GM21360 (cell line): ENCODE results near the gene ERG.

ENCODE experiments used
- ATAC-seq: cut with Tn5 transposase; IDR thresholded peaks from one replicate; pipeline ENCODE4 v1.9.1; 2021; ENCODE audit warnings: mild to moderate bottlenecking, moderate library complexity; ENCODE audit not compliant: unreplicated experiment

Gene ERG

DNA sequence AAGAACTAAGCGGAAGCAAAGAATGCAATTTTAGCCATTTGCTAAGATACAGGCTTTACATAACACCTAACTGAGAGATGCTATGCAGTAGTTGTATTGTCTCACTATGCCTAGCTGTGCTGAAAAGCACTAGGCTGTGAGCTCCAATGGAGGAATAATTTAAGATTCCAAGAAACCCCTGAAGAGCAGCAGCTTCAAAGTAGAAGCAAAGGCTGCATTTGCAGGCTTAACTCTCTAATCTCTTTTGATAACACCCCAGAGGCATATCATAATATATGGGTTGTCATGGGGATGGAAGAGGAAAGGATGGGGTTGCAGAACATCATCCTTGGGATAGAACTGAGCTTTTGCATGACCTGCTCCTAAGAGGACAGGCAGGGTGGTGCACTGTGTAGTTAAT is 102.0 kb downstream of the ERG start:
- ATAC-seq, result no peak

GRCh38 chr21:38395581-38395980 is 102.7 kb downstream of the ERG start:
- no peak for ATAC-seq

GRCh38 chr21:38392661-38393060 is 105.6 kb downstream of the ERG start:
- ATAC-seq, result no peak

DNA sequence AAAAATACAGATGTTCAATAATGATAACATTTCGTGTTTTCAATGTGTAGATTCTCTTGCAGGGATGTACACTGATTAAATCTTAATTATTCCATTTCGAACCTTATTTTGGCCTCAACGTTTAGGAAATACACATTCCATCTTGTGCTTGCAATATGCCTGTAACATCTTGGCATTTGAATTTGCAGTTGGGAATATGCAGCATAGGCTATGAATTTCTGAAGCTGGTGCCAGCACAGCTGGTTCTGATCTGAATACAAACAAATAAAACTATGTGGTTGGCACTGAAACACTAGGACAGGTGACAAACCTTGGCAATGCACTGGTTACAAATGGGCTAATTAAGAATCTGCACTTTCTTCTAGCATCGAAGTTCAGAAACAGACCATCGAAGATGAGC is 108.4 kb downstream of the ERG start:
- ATAC-seq, result no peak

DNA sequence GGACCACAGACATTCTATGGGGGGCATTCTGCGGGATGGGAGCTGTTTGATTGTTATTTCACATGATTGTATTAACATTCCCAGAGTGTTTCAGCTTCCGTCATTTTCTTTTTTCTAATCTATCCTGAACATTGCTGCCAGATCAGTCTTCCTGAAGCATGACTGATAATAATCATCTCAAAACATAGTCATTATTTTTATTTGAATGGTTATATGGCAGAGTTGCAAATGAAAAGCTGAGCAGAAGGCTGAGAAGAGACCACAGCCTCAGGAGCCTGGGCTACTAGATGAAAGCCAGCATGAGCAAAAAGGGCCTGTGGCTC is 109.0 kb downstream of the ERG start:
- ATAC-seq, result no peak

- ATAC-seq, result no peak
Measured at GRCh38 chr21:38388647-38389353, 109.5 kb downstream of the ERG start.

DNA sequence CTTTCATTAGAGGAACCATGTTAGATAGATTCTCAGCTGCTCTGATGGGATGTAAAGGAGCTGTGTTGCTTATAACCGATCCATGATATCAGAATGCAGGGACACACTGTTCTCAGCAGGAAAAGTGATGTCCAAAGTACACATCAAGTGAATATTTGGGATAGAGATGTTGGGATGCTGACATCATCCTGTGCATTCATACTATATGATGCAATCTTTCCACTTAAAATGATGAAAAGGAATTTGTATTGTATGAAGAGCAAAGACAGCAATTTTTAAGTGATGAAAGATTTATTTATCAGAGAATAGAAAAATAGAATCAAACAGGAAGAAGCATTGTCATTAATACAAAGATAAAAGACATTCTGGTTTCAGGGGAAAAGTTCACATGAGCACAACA is 110.1 kb downstream of the ERG start:
- no peak for ATAC-seq

DNA sequence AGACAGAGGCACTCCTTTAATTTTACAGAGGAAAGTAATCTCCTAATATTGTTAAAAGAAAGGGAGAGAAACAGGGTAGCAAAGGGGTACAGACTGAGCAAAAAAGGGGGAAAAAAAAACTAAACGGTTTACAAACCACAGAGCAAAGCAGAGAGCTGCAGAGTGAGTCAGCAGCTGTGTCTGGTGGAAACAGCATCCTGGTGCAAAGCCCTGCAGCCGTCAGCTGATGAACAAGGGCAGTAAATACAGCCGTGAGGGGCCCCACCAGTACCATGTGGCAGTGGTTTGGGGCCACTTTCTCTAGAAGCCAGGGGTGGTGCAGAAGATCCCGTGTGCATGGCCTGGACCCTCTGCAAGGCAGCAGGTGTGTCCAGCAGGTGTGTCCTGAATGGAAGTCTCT is 111.3 kb downstream of the ERG start:
- no peak for ATAC-seq

- no peak for ATAC-seq
Measured at GRCh38 chr21:38385427-38386175, 112.7 kb downstream of the ERG start.

DNA sequence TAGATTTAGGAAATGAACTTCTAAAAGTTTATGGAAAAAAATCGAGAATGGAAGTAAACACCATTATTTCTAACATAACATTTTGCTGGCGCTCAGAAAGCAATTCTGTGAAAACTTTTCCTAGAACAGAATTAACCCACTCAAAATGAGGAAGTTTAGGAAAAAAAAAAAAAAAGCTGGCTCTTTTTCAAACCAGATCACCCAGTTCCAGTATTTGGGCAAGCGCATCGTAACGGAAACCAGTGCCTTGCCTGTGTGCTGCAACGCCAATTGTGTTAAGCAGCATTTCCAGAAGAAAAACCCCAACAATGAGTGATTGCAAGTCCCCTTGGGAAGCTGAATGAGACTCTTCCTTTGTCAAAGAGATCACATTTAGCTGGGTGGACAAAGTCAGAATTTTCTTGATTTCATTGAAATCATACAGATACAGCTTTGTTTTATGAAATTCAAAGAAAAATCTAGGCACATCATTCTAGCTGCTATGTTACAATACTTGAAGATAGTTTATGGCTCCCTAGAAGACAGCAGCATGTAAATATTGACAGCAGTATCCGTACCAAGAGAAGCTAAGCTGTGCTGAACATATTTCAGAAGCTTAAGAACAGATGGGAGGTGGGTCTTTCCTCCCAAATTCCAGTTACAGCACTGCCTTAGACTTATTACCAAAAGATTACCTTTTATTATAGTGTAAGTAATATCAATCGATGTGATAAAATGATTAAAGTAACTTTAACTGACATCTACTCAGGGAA is 113.4 kb downstream of the ERG start:
- no peak for ATAC-seq

DNA sequence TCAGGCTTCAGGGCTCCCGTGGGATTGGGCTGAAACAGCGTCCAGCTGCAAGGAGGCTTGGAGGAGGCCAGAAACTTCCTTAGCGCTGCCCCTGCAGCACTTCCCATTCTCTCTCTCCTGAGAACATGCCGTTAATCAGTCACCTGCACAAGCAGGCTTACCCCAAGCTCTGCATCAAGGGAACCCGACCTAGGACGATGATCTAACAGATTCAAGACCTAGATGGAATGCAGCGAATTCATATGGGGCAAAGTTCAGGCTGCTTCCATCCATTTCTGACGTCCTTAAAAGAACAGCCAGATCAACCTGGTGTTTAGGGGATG is 114.1 kb downstream of the ERG start:
- no peak for ATAC-seq

DNA sequence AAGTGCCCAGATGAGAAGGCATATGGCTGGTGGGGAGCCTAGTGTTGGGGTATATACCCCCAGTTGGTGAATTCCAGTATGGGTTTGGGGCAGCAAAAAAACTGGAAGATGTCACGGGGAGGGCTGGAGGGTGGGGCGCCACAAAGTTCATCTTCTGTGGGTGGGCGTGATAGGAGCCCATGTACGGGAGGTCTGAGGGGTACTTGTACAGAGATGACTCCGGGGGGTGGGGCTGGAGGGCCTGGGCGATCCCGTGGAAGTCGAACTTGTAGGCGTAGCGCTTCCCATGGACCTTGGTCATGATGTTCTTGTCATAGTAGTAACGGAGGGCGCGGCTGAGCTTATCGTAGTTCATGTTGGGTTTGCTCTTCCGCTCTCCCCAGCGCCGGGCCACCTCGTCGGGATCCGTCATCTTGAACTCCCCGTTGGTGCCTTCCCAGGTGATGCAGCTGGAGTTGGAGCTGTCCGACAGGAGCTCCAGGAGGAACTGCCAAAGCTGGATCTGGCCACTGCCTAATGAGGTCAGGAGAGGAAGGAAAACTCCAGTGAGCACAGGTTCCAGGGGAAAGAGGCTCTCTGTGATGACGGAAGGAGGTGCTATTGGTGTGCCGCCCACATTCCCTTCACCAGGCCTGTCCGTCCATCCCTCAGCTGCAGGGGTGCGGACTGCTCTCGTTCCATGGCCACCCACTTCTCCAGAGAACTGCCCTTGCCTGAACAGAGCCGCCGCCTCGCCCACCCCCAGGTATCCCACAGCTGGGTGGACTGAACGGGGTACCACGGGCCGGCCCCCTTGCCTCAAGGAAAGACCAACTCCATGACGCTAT is 114.7 kb downstream of the ERG start:
- no peak for ATAC-seq

- no peak for ATAC-seq
Measured at GRCh38 chr21:38380481-38381137, 117.7 kb downstream of the ERG start.

GRCh38 chr21:38379147-38379546 is 119.1 kb downstream of the ERG start:
- no peak for ATAC-seq

DNA sequence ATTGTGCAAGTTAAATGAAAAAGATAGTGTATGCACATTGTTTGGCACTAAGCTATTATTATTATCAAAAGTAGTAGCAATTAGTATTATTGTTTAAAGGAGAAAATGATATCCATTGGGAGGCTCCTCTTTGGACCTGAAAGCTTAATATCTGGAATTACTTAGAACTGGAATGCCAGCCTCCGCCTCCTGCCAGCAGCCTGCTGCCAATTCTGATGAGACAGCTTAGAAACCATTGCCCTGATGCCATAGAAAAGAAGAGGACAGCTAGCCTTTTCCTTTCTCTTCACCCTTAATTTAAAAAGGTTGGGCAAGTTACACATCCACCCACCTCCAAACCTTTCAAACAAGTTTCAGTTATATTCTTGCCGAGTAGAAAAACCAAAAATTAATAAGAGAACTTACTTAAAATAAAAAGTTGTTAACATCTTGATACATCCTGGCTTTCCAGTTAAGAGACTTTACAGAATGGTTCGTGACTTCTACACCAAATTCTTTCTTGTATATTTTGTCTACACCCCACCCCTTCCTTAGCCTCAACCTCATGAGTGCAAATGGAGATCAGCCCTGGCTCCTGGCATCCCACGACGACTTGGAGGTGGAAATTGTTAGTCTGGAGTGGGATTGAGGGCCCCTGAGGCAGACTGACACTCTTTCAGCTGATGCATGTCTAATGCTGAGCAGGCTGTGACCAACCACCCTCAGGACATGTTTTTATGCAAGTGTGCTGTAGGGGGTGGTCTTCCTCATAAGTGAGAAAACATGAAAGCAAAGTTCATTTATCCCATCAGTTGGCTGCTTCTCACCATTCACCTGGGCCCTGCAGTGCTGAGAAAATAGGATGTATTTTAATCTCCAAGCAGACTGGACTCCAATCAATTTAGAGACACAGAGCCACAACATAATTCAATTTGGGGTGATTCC is 120.8 kb downstream of the ERG start:
- no peak for ATAC-seq

DNA sequence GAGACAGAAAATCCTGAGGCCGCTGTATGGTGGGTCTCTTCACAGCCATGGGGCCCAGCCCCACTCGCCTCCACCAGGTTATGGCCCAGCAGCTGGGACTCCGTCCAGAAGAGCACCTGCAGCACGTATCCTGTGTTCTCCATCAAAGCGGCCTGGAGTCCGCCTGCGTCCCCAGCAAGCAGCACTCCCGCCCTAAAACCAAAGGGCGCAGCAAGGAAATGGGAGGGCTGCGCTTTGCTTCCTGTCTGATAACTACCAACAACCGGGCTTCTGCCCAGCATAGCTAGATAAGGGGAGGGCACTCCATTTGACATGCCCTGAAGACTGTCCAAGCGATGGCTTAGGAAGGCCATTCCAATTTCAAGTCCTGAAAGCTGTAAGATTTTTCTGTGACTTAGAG is 121.6 kb downstream of the ERG start:
- no peak for ATAC-seq

DNA sequence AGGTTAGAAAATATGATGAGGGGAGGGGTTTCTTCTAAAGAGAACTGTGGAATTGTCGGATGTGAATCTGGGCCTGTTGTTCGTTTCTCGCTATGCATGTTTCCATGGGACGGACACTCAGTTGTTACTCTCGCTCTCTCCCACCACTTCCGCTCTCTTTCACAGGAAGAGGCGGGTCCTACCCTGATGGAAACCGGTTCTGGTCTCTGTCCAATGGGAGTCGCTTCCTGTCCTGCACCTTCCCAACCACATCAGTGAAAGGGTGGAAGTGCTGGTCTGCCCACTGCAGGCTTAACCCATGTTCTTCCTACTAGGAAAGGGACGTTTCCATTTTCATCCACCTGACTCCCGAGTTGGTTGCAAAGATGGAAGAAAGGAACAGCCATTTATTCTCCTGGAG is 122.0 kb downstream of the ERG start:
- ATAC-seq, result no peak

DNA sequence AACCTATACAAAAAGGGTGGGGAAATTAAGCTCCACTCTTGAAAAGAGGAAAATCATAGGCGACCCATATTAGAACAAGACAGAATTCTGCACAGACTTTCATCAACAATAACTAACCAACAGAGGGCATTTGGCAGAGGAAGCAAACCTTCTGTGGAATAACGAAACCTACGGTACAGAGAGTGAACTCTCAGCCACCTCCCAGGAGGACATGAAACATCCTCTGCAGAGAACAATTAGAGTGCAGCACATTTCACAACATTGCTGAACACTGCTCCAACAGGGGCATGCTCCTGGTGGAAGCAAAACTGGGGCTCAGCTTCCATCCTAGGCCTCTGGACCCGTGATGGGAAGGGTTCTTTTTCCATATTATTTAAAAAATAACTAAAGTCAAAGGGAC is 130.6 kb downstream of the ERG start:
- ATAC-seq, result no peak

DNA sequence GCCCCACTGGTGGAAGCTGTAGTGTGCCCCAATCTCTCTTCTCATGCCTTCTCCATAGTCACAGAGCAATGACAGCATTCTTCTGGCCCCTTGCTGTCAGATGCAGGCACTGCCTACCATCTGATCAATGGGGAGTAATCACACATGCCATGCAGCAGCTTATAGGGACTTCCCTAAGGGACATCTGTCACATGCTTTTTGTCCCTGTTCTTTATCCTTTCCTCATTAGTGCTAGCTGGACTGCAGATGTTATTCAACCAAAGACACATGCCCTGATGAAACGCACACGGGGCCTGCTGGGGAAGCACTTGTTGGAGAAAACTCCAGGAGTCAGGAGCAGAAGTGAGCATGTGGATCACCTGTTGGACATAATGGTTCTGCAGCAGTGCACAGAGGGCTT is 132.8 kb downstream of the ERG start:
- no peak for ATAC-seq

- no peak for ATAC-seq
Measured at GRCh38 chr21:38363693-38364092, 134.6 kb downstream of the ERG start.
